Measurements from ENCODE around the gene FOXK2. TPM values are rescaled to one million over a fixed set of nuclear protein-coding genes. Genes with fewer than 3 reads are reported as not detected.

The FOXK2 gene
- polyA plus RNA-seq, 12 donors, result 33.6 to 62.0 (median 41.4) TPM; not detected in 1

DNA sequence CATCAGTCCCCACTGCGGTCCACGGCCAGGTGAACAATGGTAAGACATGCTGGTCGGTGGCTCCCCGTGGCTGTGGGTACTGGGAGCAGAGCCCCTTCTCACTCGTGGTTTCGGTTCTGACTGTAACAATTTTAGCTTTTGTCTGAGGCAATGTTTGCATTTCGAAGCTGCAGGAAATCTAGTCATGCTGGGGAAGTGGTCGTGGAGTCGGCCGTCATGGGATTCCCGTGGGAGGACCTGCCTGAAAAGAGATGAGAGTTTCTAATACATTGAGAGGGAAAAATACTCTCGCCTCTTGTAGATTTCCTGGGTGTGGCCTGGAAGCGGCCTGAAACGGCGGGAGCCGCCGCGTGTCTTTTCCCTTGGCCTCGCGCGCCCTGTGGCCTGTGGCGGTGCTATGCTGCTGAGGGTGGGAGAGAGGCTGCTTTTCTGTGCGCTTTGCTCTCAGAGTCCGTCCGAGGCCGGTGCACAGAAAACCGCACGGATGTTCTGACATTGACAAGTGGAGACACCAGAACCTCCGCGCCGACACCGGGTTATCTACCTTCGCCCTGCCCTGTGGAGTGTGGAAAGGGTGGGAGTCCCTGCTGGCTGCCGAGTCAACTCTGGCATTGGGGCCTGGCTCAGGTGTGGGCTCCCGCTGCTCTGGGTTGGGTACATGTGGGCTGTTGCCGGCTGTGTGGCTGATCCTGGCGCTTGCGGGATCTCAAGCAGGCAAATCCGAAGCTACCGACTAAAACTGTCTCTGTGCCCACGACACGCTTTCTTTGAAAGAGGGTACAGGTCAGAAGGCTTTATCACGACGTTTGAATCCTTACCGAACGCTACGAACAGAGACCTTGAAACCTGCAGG is 67.9 kb downstream of the FOXK2 start:
- DNase-seq, result no peak

DNA sequence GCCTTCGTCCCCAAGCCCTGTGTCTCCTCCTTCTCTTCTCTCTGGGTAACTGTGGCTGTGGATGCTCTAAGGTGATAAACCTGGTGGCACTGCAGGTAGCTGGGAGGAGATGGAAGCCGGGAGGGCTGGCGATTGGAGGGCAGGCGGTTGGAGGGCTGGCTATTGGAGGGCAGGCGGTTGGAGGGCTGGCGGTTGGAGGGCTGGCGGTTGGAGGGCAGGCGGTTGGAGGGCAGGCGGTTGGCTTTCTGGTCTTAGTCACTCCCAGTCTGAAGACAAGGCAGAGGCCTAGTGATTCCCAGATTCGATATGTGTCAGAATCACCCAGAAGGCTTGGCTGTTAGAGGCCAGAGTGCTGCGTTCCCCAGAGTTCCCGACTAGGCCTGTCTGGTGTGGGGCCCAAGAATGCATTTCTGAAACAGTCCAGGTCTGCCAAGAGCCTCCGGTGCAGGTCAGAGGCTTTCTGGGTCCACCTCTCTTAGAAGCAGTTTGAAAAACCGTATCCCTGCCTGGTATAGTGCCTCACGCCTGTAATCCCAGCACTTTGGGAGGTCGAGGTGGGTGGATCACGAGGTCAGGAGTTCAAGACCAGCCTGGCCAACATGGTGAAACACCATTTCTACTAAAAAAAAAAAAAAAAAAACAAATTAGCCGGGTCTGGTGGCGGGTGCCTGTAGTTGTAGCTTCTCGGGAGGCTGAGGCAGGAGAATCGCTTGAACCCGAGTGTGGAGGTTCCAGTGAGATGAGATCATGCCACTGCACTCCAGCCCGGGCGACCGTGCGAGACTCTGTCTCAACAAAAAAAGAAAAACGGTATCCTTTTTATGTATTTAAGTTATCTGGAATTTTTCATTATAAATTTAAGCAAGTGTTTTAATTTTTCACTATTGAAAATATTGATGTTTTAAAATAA is 69.0 kb downstream of the FOXK2 start:
- DNase-seq, result no peak

DNA sequence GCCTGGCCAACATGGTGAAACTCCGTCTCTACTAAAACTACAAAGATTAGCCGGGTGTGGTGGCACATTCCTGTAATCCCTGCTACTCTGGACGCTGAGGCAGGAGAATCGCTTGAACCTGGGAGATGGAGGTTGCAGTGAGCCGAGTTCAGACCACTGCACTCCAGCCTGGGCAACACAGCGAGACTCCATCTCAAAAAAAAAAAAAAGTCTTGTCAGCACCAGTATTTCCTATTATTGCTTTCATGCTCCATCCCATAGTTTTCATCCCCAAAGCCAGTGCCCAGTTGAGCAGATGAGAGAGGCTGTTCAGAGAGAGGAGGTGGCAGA is 70.3 kb downstream of the FOXK2 start:
- DNase-seq, result no peak

DNA sequence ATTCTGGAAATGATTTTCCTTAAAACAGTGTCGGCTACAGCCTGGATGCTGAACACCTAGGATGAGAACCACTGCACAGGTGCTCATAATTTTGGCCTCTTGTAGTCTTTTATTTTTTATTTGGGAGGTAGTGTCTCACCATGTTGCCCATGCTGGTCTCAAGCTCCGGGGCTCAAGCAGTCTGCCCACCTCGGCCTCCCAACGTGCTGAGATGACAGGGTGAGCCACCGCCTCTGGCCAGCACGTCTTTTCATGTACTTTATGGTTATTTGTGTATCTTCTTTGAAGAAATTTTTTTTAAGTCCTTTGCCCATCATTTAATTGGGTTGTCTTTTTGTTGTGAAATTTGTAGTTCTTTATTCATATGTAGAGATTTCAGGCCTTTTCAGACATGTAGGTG is 70.7 kb downstream of the FOXK2 start:
- no peak for DNase-seq

DNA sequence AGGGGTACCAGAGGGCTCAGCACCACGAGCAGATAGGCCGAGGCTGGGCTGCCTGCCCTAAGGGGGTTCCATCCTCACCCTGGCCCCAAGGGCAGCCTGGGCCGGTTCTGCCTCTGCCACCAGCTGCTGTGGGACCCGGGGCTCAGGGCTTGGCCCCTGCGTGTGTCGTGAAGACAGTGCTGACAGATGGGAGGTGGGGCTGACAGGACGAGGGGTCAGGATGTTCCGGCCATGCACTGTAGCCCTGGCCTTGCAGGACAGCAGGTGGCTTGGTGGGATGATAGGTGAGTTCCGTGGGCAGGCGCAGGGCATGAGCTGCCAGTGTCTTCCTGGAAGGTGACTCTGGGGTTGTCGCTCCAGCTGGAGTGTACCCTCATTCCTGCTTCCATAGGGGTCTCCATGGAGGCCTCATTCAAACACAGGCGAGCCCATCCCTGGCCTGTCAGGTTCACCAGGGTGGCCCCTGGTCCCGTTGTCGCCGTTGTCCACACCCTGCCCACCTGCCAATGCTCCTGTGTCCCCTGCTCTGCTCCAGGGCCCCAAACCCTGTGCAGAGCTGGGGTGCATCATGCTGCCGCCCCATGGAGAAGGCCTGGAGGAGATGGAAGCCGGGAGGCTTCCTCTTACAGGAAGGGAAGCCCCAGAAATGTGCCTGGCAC is 71.5 kb downstream of the FOXK2 start:
- no peak for DNase-seq

DNA sequence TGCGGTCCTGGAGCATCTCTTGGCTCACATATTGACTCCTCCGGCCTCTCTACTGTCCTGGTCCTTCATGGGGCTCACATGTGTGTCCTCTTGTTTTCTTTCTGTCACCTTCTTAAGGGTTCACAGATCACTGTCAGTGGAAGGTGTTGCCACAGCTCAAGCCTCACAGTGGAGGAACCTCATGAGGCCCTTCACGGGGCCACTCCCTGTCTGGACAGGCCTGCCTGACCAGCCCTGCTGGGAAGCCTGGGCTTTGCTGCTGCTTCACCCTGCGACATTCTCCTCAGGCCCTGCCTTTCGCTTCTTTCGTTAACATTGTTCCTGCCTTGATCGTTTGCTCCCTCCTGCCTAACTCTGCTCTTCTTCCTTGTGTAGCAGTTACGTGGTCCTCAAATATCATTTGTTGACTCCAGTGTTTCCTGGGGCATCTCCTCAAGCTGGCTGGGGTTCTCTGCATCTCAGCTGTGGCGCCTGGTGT is 72.8 kb downstream of the FOXK2 start:
- no peak for DNase-seq

DNA sequence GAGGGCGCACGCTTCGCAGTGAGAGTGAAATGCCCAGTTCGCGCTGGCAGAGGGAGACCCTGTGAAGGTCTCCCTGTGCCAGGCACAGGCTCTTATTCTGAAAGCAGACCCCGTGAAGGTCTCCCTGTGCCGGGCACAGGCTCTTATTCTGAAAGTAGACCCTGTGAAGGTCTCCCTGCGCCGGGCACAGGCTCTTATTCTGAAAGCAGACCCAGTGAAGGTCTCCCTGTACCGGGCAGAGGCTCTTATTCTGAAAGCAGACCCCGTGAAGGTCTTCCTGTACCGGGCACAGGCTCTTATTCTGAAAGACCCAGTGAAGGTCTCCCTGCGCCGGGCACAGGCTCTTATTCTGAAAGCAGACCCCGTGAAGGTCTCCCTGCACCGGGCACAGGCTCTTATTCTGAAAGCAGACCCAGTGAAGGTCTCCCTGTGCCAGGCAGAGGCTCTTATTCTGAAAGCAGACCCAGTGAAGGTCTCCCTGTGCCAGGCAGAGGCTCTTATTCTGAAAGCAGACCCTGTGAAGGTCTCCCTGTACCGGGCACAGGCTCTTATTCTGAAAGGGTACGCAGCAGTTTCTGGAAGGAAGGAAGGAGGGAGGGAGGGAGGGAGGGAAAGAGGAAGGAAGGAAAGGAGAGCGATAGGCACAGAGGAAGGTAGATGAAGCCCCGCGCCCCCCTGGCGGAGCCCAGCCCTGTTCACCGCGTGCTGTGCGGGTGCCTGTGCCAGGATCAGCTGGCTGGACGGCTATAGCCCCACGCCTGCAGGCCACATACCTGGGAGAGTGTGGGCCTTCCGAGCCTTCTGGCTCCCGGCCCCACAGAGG is 73.4 kb downstream of the FOXK2 start:
- DNase-seq, result peak; percentile 85

DNA sequence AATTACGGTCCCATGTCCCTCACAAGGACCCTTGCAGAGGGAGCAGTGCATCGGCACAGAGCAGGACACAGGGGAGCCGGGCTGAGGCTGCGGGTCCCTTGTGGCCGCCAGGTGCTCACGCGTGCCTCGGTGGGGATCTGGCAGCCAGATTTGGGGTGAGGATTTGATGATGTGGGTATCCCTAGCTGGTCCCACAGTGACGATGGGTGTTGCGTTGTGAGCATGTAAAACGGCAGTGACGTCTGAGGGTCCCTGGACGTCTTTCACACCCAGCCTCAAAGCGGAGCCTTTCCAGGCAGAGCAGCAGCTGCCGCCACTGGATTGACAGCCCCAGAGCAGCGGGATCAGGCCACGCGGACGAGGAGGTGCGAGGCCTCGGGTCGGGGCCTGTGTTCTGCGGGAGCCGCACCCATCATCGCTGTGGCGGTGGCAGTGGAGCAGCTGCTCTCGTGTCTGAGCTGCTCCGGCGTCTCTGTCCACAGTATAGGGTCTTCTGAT is 74.1 kb downstream of the FOXK2 start:
- DNase-seq, result no peak

DNA sequence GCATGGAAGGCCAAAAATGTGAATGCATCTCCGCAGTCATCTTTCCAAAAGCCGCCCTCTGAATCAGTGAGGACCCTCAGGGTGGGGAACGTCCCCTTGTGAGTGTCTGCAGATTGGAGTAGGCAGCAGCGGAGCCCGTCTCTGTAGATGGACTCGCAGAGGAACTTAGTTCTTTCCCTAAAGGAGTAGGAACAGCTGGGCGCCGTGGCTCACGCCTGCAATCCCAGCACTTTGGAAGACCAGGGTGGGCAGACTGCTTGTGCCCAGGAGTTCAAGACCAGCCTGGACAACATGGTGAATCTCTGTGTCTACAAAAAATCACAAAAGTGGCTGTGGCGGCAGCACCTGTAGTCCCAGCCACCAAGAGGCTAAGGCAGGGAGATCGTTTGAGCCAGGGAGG is 75.0 kb downstream of the FOXK2 start:
- DNase-seq, result no peak

DNA sequence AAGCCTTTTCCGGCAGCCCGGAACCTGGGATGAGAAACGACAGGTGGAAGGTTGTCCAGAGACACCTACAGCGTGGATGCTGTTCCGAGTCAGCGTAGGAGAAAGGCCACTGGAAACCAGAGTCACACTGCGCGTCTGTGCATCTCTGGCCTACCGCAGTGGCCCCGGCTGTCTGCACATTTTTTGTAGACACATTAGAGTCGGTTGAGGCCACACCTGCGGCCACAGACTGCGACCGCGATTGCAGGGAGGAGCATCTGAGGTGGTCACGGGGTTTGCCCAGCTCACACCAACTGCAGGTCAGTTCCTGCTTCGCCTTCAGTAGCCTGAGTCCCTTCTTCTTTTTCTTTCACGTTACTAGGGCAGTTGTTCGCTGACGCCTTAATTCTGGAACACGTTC is 76.4 kb downstream of the FOXK2 start:
- DNase-seq, result no peak

DNA sequence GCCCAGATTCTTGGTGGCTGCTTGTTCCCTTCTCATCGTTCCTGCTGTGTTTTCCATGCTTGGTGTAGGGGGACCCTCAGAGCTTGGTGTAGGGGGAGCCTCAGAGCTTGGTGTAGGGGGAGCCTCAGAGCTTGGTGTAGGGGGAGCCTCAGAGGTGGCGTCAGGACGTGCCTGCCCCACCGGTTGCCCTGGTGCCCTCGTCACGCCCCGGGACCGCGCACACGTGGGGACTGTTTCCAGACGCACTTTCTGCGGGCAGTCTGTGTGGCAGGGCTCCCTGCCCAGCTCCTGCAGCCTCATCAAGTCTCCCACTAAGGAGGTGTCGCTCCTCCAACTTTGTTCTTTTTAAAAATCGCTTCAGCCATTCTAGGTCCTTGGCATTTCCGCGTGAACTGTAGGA is 76.8 kb downstream of the FOXK2 start:
- no peak for DNase-seq

DNA sequence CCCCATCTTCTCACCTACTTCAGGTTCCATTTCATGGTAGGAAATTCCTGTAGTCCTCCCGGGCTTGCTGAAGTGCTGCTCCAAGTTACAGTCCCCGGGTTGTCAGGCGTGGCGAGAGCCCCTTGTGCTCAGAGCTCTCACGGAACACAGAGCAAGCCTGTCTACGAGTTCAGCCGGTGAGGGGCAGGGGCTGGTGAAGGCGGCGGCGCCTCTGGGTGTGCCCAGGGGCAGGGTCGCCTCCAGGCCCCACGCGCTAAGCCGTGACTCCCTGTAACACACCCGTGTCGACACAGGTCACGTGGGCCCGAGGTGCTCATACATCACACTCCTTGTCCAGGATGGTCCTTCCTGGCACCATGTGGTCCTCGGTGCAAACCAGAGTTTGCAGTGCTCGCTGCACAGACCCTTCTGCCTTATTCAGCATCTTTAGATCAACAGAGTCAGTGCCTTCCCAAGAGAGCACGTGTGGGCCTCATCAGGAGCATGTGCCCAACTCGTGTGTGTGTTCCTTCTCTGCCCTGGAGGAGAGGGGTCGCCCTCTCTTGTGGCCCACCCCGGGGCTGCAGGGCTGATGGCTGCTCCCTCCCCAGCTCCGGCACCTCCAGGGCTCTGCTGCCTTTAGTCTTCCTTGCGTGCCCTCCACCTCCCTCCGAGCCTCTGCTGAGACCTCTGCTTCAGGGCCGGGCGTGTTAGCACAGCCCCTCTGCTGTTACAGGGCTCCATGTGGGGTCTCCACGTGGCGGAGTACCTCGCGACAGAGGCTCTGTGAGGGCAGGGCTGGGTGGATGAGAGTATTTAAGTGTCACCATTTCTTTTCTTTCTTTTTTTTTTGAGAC is 77.5 kb downstream of the FOXK2 start:
- DNase-seq, result no peak

DNA sequence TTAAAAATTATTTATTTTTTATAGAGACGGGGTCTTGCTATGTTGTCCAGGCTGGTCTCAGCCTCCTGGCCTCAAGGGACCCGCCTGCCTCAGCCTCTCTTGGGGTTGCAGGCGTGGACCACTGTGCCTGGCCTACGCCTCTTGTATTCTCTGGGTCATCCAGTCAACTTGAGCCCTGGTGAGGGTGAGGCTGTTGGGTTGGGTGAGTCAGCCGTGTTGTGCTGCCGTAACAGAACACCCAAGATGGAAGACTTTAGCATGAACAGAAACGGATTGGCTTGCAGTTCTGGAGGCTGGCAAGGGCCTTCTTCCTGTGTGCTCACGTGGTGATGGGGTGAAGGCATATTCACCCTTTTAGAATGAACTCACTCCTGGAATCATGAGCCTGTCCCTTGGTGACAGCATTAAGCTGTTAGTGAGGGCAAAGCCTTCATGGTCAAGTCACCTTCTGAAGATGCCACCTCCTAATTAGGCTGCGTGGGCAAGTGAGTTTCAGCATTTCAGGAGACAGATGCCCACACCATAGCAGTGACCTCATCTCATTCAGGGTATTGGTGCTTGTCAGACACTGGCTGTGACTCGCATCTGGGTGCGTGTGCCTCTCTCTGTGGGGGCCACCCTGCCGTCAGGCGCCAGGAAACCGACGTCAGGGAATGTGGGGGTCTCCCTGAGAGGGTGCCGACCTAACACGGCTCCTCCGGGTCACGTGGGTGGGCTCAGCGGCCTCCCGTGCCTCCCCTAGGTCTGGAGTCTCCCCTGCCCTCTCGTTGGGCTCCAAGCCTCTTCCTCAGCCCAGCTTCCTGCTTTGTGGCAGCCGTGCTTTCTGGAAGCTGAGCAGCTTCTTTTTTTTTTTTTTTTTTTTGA is 79.0 kb downstream of the FOXK2 start:
- no peak for DNase-seq

DNA sequence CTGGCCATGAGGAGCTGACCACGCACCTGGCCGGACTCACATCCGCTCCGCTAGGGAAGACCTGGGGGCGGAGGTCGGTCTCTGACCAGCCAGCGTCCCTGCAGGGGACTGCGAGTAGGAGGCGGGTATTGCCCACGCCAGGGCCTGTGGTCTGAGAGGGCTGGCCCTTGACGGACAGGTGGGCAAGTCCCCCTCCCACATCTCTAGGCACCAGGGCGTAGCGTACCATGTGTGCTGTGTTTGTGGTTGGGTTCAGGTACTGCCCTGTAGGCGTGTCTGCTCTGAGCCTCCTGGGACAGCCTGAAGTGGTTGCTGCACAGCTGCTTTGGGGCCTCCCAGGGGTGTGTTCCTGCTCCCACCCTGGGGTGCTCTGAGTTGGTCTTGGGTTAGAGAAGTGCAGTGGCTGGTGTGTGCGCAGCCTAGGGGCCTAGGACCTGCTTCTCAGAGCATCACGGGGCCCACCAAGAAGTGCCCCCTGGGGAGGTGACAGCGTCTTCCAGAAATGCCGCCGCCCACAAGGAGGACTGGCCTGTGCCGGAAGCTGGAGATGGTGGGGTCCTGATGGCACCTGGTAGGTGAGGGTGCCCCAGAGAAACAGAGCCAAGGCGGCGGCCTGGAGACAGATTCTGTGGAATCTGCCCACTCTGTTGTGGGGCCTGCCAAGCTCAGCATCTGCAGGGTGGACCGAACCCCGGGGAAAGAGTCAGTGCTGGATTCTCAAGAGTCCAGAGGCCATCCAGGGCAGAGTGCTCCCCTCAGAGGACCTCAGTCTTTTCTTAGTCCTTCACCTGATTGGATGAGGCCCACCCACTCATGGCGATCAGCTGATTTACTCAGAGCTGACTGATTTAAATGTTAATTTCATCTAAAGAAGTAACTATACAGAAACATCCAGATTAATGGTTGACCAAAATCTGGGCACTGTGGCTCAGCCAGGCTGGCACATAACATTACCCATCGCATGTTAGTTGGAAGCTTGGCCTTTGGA is 80.4 kb downstream of the FOXK2 start:
- no peak for DNase-seq

DNA sequence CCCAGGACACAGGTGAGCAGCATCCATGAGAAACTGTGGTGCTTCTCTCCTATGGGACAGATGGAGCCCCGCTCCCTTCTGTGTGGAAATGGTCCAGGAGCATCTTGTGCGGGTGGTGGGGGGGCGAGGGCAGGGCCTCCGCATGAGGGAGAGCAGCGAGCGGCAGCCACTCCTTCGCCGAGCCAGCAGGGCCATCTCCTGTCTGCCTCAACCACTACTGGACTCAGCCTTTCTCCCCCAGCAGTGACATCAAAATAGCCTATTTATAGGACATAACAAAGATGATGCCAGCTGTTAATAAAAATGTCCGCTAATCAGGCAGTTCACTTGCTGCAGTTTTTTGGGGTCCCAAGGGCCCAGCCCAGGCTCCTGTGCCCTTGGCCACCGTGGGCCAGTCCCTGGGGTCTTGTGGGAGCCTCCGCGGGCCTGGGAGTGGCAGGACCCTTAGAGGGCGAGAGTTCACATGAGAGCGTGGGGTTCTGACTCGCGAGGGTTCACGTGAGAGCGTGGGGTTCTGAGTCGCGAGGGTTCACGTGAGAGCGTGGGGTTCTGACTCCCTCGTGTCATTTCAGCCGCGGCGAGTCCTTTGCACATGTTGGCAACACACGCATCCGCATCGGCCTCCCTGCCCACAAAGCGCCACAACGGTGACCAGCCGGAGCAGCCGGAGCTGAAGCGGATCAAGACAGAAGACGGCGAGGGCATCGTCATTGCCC is 81.4 kb downstream of the FOXK2 start:
- DNase-seq, result no peak

DNA sequence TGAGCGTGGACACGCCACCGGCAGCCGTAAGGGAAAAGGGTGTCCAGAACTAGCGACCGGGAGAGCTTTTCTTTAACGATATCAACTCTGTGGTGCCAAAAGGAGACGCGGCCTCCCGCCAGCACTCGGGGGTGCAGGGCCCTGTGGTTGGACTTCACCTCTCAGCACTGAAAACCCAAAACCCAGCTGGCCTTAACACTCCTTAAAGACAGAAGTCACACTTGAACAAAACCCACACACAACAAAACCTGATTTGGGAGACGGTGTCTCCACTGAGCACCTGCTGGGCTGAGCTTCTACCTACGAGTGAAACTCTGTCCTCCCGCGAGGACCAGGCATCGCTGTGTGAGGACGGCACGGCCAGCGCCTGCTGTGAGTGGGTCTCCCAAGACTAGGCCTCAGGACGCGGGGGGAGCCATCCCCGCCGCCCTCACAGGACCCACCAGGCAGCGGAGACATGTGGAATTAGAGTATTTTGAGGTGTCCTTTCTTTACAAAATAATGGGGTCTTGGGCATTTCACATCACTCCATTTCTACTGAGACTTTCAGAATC is 82.0 kb downstream of the FOXK2 start:
- no peak for DNase-seq

DNA sequence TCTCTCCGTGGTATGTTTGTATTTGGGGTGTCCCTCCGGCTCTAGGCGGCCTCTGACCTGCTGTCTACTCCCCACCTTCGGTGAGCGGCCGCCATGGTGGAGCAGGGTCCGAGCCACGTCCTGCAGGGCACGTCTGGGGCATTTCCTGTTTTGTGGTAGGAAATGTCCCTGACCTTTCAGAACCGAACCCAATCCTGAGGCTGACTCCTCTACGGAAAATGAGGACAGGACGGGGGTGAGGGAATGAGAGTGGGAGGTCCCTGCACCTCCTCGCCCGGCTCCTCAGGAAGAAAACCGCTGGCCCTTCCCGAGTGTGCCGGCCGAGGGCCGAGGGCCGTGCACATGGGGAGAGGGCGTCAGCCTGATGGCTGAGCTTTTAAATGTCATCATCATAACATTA is 83.0 kb downstream of the FOXK2 start:
- no peak for DNase-seq

Data from muscle of arm (tissue), 12 donors.